Measurements from ENCODE around the gene NOL8.

GRCh38 chr9:92310562-92310961, 14.6 kb downstream of the NOL8 start:
- TF ChIP-seq CTCF (IDR thresholded peaks at IDR 0.05) (no peak), POLR2A (IDR thresholded peaks at IDR 0.05) (no peak)
